WTC11 (cell line): ENCODE measurements around the gene PLET1.

Experiments
- ATF2 ChIP-seq: sonication (generic); formaldehyde crosslinking; IDR thresholded peaks from 2 replicates; pipeline ENCODE4 v1.8.1; 2022; ENCODE audit warnings: low read depth, missing genetic modification reagents, borderline replicate concordance
- ATF3 ChIP-seq: sonication (generic); formaldehyde crosslinking; conservative IDR thresholded peaks from 2 replicates; pipeline ENCODE4 v1.8.1; 2022; ENCODE audit warnings: mild to moderate bottlenecking, missing genetic modification reagents
- CTCF ChIP-seq: fragments of 200-600 bp; IDR thresholded peaks from 2 replicates; pipeline ENCODE4 v1.8.0; 2022; ENCODE audit warnings: antibody characterized with exemption
- JUN ChIP-seq: sonication (generic); formaldehyde crosslinking; IDR thresholded peaks from 2 replicates; pipeline ENCODE4 v1.8.0; 2023; ENCODE audit warnings: mild to moderate bottlenecking, missing genetic modification reagents
- MAX ChIP-seq: sonication (generic); formaldehyde crosslinking; IDR thresholded peaks from 2 replicates; pipeline ENCODE4 v1.8.0; 2022; ENCODE audit warnings: mild to moderate bottlenecking, missing genetic modification reagents
- NR2C2 ChIP-seq: sonication (generic); formaldehyde crosslinking; IDR thresholded peaks from 2 replicates; pipeline ENCODE4 v1.8.0; 2022; ENCODE audit warnings: mild to moderate bottlenecking, missing genetic modification reagents
- PRRX2 ChIP-seq: fragments of 250-450 bp; sonication (Bioruptor Pico); IDR thresholded peaks from 2 replicates; pipeline ENCODE4 v1.8.0; 2021; ENCODE audit warnings: mild to moderate bottlenecking
- USF1 ChIP-seq: sonication (generic); formaldehyde crosslinking; IDR thresholded peaks from 2 replicates; pipeline ENCODE4 v1.8.0; 2022; ENCODE audit warnings: mild to moderate bottlenecking, missing genetic modification reagents
- USF2 ChIP-seq: sonication (generic); formaldehyde crosslinking; IDR thresholded peaks from 2 replicates; pipeline ENCODE4 v1.8.1; 2023; ENCODE audit warnings: mild to moderate bottlenecking, missing genetic modification reagents, moderate library complexity
- ZBTB21 ChIP-seq: sonication (generic); formaldehyde crosslinking; IDR thresholded peaks from 2 replicates; pipeline ENCODE4 v1.8.1; 2023; ENCODE audit warnings: mild to moderate bottlenecking, missing genetic modification reagents, borderline replicate concordance
- ZBTB43 ChIP-seq: sonication (generic); formaldehyde crosslinking; IDR thresholded peaks from 2 replicates; pipeline ENCODE4 v1.8.1; 2023; ENCODE audit warnings: mild to moderate bottlenecking, missing genetic modification reagents

GRCh38 chr11:112291191-112291590 is 30.5 kb upstream of the PLET1 start:
- TF ChIP-seq USF2 (CRISPR knock-in tag) (no peak), CTCF (no peak), MAX (no peak), USF1 (CRISPR knock-in tag) (no peak), NR2C2 (no peak), JUN (CRISPR knock-in tag) (no peak), ZBTB43 (CRISPR knock-in tag) (no peak), ATF2 (CRISPR knock-in tag) (no peak), ATF3 (CRISPR knock-in tag) (no peak), PRRX2 (CRISPR knock-in tag) (no peak), ZBTB21 (CRISPR knock-in tag) (no peak)
